Panc1 (cell line): ENCODE results near the gene KMT5B. TPM values are rescaled to one million over a fixed set of nuclear protein-coding genes. Genes with fewer than 3 reads are reported as not detected.

Source experiments
- ATAC-seq: fragments of 200-7000 bp; cut with Tn5 transposase; 2 replicates; pipeline ENCODE4 v1.9.1; 2020; ENCODE audit warnings: mild to moderate bottlenecking, moderate library complexity
- BruUV-seq: library from RNA; stranded (reverse); fragments of 400-500 nt; replicated peaks from 2 replicates; lab custom pipeline; 2021; lab: Mats Ljungman, UMichigan
- CTCF ChIA-PET: fragments of 300-600 bp; sonication (Branson Sonifier 250); formaldehyde crosslinking; loops from one replicate; lab custom pipeline; 2022; ENCODE audit warnings: antibody characterized with exemption; lab: Charles Lee
- POLR2A ChIA-PET: fragments of 300-600 bp; sonication (Branson Sonifier 250); formaldehyde crosslinking; loops from one replicate; lab custom pipeline; 2022; ENCODE audit warnings: antibody characterized with exemption; lab: Charles Lee
- DNase-seq: peaks from one replicate; pipeline ENCODE4 v3.0.0-alpha.2; 2010; ENCODE audit warnings: low read depth, low spot score
- H3K27ac ChIP-seq: 2 replicates; pipeline ENCODE4 v1.5.1; 2011; ENCODE audit warnings: mild to moderate bottlenecking, low read length, inconsistent platforms
- H3K27me3 ChIP-seq: fragments of 200-500 bp; sonication (Bioruptor generic); 2 replicates; pipeline ENCODE4 v1.6.0; 2014; ENCODE audit warnings: low read length, inconsistent platforms; ENCODE audit not compliant: control insufficient read depth, insufficient read depth
- H3K36me3 ChIP-seq: fragments of 200-500 bp; sonication (Bioruptor generic); 2 replicates; pipeline ENCODE4 v1.5.1; 2014; ENCODE audit warnings: inconsistent platforms, mild to moderate bottlenecking, low read length, moderate library complexity; ENCODE audit not compliant: control insufficient read depth, insufficient read depth
- H3K4me1 ChIP-seq: 2 replicates; pipeline ENCODE4 v1.5.1; 2011; ENCODE audit warnings: inconsistent platforms, mild to moderate bottlenecking, low read length, moderate library complexity; ENCODE audit not compliant: control insufficient read depth, insufficient read depth
- H3K4me3 ChIP-seq, 2 experiments: 2 replicates each; pipeline ENCODE4 v1.5.1; 2011 to 2012; ENCODE audit warnings: low read depth in 2 of 2, low read length in 2 of 2, mild to moderate bottlenecking in 2 of 2, inconsistent platforms in 1 of 2, moderate library complexity in 1 of 2
- H3K9me3 ChIP-seq: fragments of 200-500 bp; sonication (Bioruptor generic); 2 replicates; pipeline ENCODE4 v1.5.1; 2014; ENCODE audit warnings: low read depth, mild to moderate bottlenecking, inconsistent platforms, low read length, moderate library complexity; ENCODE audit not compliant: control insufficient read depth, insufficient read depth
- POLR2AphosphoS5 ChIP-seq: IDR thresholded peaks from 2 replicates; pipeline ENCODE4 v1.6.1; 2012; ENCODE audit warnings: mild to moderate bottlenecking, low read depth, low read length, moderate library complexity
- SIN3A ChIP-seq: IDR thresholded peaks from 2 replicates; pipeline ENCODE4 v1.6.1; 2012; ENCODE audit warnings: low read depth, mild to moderate bottlenecking, low read length, moderate library complexity, borderline replicate concordance; ENCODE audit not compliant: insufficient read depth
- TCF7L2 ChIP-seq: IDR thresholded peaks from 2 replicates; pipeline ENCODE4 v1.6.1; 2011; ENCODE audit warnings: mild to moderate bottlenecking, low read depth, low read length, inconsistent platforms
- in situ Hi-C: cut with HindIII; loops from 2 replicates; pipeline ENCODE4 v1.10.0; 2016; ENCODE audit warnings: low sequenced_read_pairs, low pct_unique_long_range_greater_than_20kb
- intact Hi-C: fragments of 100-400 bp; cut with micrococcal nuclease; formaldehyde crosslinking; loops from one replicate; pipeline ENCODE4 v1.10.0; 2022; ENCODE audit not compliant: unreplicated experiment
- total RNA-seq: library from RNA; stranded (reverse); gene quantifications from one replicate; pipeline ENCODE4 v1.2.1, GENCODE V29; 2021; ENCODE audit not compliant: unreplicated experiment
- TF ChIP-seq, protein P1 (sequence below): fragments of 450-650 bp; IDR thresholded peaks from 2 replicates; pipeline ENCODE4 v1.5.1; 2017; ENCODE audit warnings: mild to moderate bottlenecking
- TF ChIP-seq, protein P2 (sequence below), 2 experiments: IDR thresholded peaks; 2 replicates each; pipeline ENCODE4 v1.6.1; 2011 to 2012; ENCODE audit warnings: low read depth in 2 of 2, control low read depth in 1 of 2, low read length in 1 of 2, mild to moderate bottlenecking in 1 of 2, moderate library complexity in 1 of 2; ENCODE audit not compliant: insufficient read depth in 1 of 2

The KMT5B gene
- total RNA-seq, 1 experiment from 2014 or later: 48.6 TPM

DNA sequence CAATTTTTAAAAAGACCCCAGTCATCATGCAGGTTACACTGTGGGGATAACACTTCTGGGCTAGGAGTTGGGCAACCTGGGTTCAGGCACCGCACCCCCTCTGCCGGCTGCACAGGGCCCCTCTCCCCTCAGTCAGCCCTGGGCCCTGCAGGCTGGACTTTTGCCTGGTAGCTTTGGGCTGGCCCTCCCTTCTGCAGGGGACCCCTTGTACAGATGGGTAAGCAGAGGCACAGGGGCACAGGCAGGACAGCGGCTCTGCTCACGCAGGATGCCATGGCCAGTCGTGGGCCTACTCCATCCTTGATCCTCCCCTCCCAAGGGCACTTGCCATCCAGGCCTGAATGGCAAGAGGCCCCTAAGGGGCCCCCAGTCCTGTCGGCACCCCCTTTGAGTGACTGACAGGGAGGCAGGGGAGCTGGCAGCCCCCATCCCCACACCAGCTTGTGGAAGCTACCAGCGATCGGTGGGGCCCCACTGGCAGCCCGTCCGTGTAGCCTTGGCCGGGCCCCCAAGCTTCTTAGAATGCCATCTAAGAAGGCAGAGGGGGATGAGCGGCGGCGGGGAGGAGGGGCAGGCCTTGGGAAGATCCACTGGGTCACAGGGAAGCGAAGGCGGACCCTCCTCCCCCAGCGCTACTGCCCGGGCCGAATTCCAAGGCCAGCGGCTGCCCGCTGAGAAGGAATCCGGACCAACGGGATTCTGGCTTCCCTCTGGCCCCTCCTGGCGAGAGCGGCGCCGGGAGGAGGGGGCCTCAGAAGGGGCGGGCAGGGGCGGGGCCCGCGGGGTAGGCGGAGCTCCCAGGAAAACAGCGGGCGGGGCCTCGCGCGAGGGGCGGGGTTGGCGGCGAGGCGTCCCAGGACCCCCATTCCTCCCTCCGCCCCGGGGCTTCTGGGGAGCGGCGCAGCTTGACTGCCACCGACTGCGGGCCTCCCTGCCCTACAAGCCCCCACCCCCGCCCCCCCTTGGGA is 85.1 kb downstream of the KMT5B start:
- Histone ChIP-seq H3K4me1 (peaks cover 56% of the 10 kb centered on the region), H3K4me3 (peak overlapping the region; percentile 40 to 63), H3K36me3 (no peaks in the 10 kb centered on the region), H3K9me3 (no peaks in the 10 kb centered on the region), H3K27me3 (no peaks in the 10 kb centered on the region), H3K27ac (peak overlapping the region; percentile 78)
- in situ Hi-C loops: no loop called here
- peak; percentile 59 for TF ChIP-seq POLR2AphosphoS5
- TF ChIP-seq TCF7L2: no peak
- BruUV-seq: no TSS peak
- DNase-seq (no peak), ATAC-seq (peak; percentile 87)
- ChIA-PET CTCF (interaction anchor here (1.1 kb wide), 1 partner anchor 37 kb away, joined by 8 read pairs; no protein-coding TSS in a partner anchor), POLR2A (interaction anchor here (1.1 kb wide), 1 partner anchor 11 kb away, joined by 5 read pairs; no protein-coding TSS in a partner anchor)
- intact Hi-C loops: no loop called here

DNA sequence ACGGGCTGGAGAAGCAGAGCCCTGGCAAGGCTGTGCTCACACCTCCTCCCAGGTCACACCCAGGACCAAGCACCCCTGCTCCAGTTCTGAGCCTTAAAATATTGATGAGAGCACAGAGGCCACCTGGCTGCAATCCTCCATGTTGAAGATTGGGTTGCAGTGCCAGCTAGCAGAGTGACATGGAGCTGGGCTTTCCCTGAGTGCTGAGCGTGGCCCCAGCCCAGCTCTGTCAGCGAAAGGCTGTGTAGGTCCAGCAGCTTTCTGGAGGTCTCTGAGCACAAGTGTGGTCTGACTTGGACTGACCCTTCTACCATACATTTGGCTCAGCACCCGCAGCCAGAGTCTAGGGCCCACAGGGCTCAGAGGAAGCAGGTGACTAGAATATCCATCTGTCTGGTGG is 87.9 kb downstream of the KMT5B start:
- ChIA-PET POLR2A (no interaction called here), CTCF (no interaction called here)
- no peaks in the 10 kb centered on the region for H3K9me3 ChIP-seq
- in situ Hi-C loops (no loop called here), intact Hi-C loops (no loop called here)
- H3K36me3 ChIP-seq: no peaks in the 10 kb centered on the region
- TF ChIP-seq SIN3A (no peak), POLR2AphosphoS5 (no peak), TCF7L2 (no peak)
- TF ChIP-seq, protein P1, sequence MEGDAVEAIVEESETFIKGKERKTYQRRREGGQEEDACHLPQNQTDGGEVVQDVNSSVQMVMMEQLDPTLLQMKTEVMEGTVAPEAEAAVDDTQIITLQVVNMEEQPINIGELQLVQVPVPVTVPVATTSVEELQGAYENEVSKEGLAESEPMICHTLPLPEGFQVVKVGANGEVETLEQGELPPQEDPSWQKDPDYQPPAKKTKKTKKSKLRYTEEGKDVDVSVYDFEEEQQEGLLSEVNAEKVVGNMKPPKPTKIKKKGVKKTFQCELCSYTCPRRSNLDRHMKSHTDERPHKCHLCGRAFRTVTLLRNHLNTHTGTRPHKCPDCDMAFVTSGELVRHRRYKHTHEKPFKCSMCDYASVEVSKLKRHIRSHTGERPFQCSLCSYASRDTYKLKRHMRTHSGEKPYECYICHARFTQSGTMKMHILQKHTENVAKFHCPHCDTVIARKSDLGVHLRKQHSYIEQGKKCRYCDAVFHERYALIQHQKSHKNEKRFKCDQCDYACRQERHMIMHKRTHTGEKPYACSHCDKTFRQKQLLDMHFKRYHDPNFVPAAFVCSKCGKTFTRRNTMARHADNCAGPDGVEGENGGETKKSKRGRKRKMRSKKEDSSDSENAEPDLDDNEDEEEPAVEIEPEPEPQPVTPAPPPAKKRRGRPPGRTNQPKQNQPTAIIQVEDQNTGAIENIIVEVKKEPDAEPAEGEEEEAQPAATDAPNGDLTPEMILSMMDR: no peak
- TF ChIP-seq, protein P2, sequence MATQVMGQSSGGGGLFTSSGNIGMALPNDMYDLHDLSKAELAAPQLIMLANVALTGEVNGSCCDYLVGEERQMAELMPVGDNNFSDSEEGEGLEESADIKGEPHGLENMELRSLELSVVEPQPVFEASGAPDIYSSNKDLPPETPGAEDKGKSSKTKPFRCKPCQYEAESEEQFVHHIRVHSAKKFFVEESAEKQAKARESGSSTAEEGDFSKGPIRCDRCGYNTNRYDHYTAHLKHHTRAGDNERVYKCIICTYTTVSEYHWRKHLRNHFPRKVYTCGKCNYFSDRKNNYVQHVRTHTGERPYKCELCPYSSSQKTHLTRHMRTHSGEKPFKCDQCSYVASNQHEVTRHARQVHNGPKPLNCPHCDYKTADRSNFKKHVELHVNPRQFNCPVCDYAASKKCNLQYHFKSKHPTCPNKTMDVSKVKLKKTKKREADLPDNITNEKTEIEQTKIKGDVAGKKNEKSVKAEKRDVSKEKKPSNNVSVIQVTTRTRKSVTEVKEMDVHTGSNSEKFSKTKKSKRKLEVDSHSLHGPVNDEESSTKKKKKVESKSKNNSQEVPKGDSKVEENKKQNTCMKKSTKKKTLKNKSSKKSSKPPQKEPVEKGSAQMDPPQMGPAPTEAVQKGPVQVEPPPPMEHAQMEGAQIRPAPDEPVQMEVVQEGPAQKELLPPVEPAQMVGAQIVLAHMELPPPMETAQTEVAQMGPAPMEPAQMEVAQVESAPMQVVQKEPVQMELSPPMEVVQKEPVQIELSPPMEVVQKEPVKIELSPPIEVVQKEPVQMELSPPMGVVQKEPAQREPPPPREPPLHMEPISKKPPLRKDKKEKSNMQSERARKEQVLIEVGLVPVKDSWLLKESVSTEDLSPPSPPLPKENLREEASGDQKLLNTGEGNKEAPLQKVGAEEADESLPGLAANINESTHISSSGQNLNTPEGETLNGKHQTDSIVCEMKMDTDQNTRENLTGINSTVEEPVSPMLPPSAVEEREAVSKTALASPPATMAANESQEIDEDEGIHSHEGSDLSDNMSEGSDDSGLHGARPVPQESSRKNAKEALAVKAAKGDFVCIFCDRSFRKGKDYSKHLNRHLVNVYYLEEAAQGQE (IDR thresholded peaks at IDR 0.05; ENCODE audit: insufficient read depth in 1 of 2, low read depth in 2 of 2, low read length in 1 of 2): no peak
- DNase-seq (no peak), ATAC-seq (no peak)
- no peaks in the 10 kb centered on the region for H3K27me3 ChIP-seq
- H3K4me1 ChIP-seq: peaks cover 68% of the 10 kb centered on the region
- BruUV-seq: no TSS peak
- no peak overlapping the region for H3K4me3 ChIP-seq
- peak overlapping the region; percentile 96 for H3K27ac ChIP-seq
